Measurements from ENCODE around the gene CBL.
"Not testable (repeated sequence)": the region's sequence is repeated elsewhere in the genome, so short reads cannot be mapped to it uniquely, and the experiment has no call there.

The CBL gene

GRCh38 chr11:119210050-119210449 is 3.9 kb downstream of the CBL start:
- DNase-seq (ENCODE audit: low read depth in 2 of 2): no peak

GRCh38 chr11:119218141-119218878 is 12.2 kb downstream of the CBL start:
- no peak for DNase-seq (ENCODE audit: low read depth in 2 of 2)

GRCh38 chr11:119222308-119222707 is 16.2 kb downstream of the CBL start:
- DNase-seq (ENCODE audit: low read depth in 2 of 2): no peak

- DNase-seq (ENCODE audit: low read depth in 2 of 2): no peak
Observed at GRCh38 chr11:119222891-119223290, 16.8 kb downstream of the CBL start.

GRCh38 chr11:119223856-119224255 is 17.7 kb downstream of the CBL start:
- DNase-seq (ENCODE audit: low read depth in 2 of 2): no peak

GRCh38 chr11:119228535-119229287 is 22.6 kb downstream of the CBL start:
- DNase-seq (ENCODE audit: low read depth in 2 of 2): not testable (repeated sequence)

- no peak for DNase-seq (ENCODE audit: low read depth in 2 of 2)
Observed at GRCh38 chr11:119229288-119229672, 23.1 kb downstream of the CBL start.

GRCh38 chr11:119229741-119230140 is 23.6 kb downstream of the CBL start:
- DNase-seq (ENCODE audit: low read depth in 2 of 2): no peak

GRCh38 chr11:119236490-119236889 is 30.4 kb downstream of the CBL start:
- no peak for DNase-seq (ENCODE audit: low read depth in 2 of 2)

- DNase-seq (ENCODE audit: low read depth in 2 of 2): no peak
Observed at GRCh38 chr11:119236891-119237290, 30.8 kb downstream of the CBL start.

GRCh38 chr11:119237515-119237914 is 31.4 kb downstream of the CBL start:
- DNase-seq (ENCODE audit: low read depth in 2 of 2): no peak

- DNase-seq (ENCODE audit: low read depth in 2 of 2): no peak
Observed at GRCh38 chr11:119248750-119249670, 42.9 kb downstream of the CBL start.

- no peak for DNase-seq (ENCODE audit: low read depth in 2 of 2)
Observed at GRCh38 chr11:119249671-119250010, 43.5 kb downstream of the CBL start.

GRCh38 chr11:119251114-119251513 is 45.0 kb downstream of the CBL start:
- no peak for DNase-seq (ENCODE audit: low read depth in 2 of 2)

GRCh38 chr11:119254239-119254638 is 48.1 kb downstream of the CBL start:
- DNase-seq (ENCODE audit: low read depth in 2 of 2): peak in 1 of 2 donors; percentile 14

GRCh38 chr11:119258180-119258579 is 52.0 kb downstream of the CBL start:
- DNase-seq (ENCODE audit: low read depth in 2 of 2): no peak

- no peak for DNase-seq (ENCODE audit: low read depth in 2 of 2)
Observed at GRCh38 chr11:119258983-119259382, 52.8 kb downstream of the CBL start.

- no peak for DNase-seq (ENCODE audit: low read depth in 2 of 2)
Observed at GRCh38 chr11:119262668-119263351, 56.7 kb downstream of the CBL start.

GRCh38 chr11:119263352-119263940 is 57.3 kb downstream of the CBL start:
- DNase-seq (ENCODE audit: low read depth in 2 of 2): no peak

GRCh38 chr11:119266063-119266462 is 59.9 kb downstream of the CBL start:
- no peak for DNase-seq (ENCODE audit: low read depth in 2 of 2)

- no peak for DNase-seq (ENCODE audit: low read depth in 2 of 2)
Observed at GRCh38 chr11:119266517-119267255, 60.5 kb downstream of the CBL start.
